Neuronal stem cell (in vitro differentiated cells): ENCODE data around the gene SNX5.

Source experiments
- DNase-seq: peaks from one replicate; pipeline ENCODE4 v3.0.0-alpha.2; 2013; ENCODE audit warnings: low spot score
- H2AFZ ChIP-seq: one replicate; pipeline ENCODE4 v1.6.1; 2013; ENCODE audit warnings: mild to moderate bottlenecking, low read length, inconsistent platforms
- H2AK5ac ChIP-seq: 2 replicates; pipeline ENCODE4 v1.6.1; 2013; ENCODE audit warnings: low read depth, mild to moderate bottlenecking, inconsistent platforms, low read length, moderate library complexity, mixed read lengths
- H2BK120ac ChIP-seq: 2 replicates; pipeline ENCODE4 v1.6.1; 2013; ENCODE audit warnings: low read depth, mild to moderate bottlenecking, inconsistent platforms, low read length, moderate library complexity, mixed read lengths
- H2BK12ac ChIP-seq: one replicate; pipeline ENCODE4 v1.6.1; 2013; ENCODE audit warnings: low read length, inconsistent platforms
- H2BK15ac ChIP-seq: 2 replicates; pipeline ENCODE4 v1.6.1; 2013; ENCODE audit warnings: mild to moderate bottlenecking, low read length, inconsistent platforms, mixed read lengths
- H2BK5ac ChIP-seq: one replicate; pipeline ENCODE4 v1.6.1; 2013; ENCODE audit warnings: inconsistent platforms, mild to moderate bottlenecking, low read length, moderate library complexity
- H3K14ac ChIP-seq: one replicate; pipeline ENCODE4 v1.6.1; 2013; ENCODE audit warnings: low read length, inconsistent platforms
- H3K18ac ChIP-seq: 2 replicates; pipeline ENCODE4 v1.6.1; 2013; ENCODE audit warnings: low read length, inconsistent platforms
- H3K23ac ChIP-seq: 2 replicates; pipeline ENCODE4 v1.6.1; 2013; ENCODE audit warnings: low read depth, mild to moderate bottlenecking, mixed read lengths, low read length, inconsistent platforms; ENCODE audit not compliant: poor library complexity
- H3K27ac ChIP-seq: replicated peaks from 3 replicates; pipeline ENCODE4 v1.5.1; 2013; ENCODE audit warnings: low read length, inconsistent platforms
- H3K27me3 ChIP-seq, 3 experiments: 2 replicates each; pipeline ENCODE4 v1.6.1; 2013; ENCODE audit warnings: low read length in 3 of 3, mild to moderate bottlenecking in 2 of 3, inconsistent platforms in 1 of 3, low read depth in 1 of 3, mixed read lengths in 1 of 3, moderate library complexity in 1 of 3; ENCODE audit not compliant: control insufficient read depth in 3 of 3, insufficient read depth in 3 of 3
- H3K36me3 ChIP-seq, 2 donors: replicated peaks in 1 of 2; 2 replicates each; pipeline ENCODE4 v1.6.1; 2013; ENCODE audit warnings: low read length in 2 of 2; ENCODE audit not compliant: control insufficient read depth in 2 of 2, insufficient read depth in 2 of 2
- H3K4ac ChIP-seq: 2 replicates; pipeline ENCODE4 v1.6.1; 2013; ENCODE audit warnings: inconsistent platforms, mild to moderate bottlenecking, low read length, moderate library complexity
- H3K4me1 ChIP-seq, 2 donors: 1 replicate in 1 of 2; 2 replicates in 1 of 2; pipeline ENCODE4 v1.6.1; 2013; ENCODE audit warnings: low read length in 2 of 2, low read depth in 1 of 2; ENCODE audit not compliant: control insufficient read depth in 2 of 2, insufficient read depth in 1 of 2
- H3K4me2 ChIP-seq: one replicate; pipeline ENCODE4 v1.6.1; 2013; ENCODE audit warnings: mild to moderate bottlenecking, low read length, inconsistent platforms; ENCODE audit not compliant: insufficient read depth, poor library complexity, severe bottlenecking
- H3K4me3 ChIP-seq, 2 donors: 2 replicates each; pipeline ENCODE4 v1.5.1; 2013; ENCODE audit warnings: low read length in 2 of 2, mild to moderate bottlenecking in 2 of 2, inconsistent platforms in 1 of 2, moderate library complexity in 1 of 2
- H3K79me1 ChIP-seq: one replicate; pipeline ENCODE4 v1.6.1; 2013; ENCODE audit warnings: low read depth, mild to moderate bottlenecking, inconsistent platforms, low read length, moderate library complexity
- H3K9ac ChIP-seq: one replicate; pipeline ENCODE4 v1.6.1; 2013; ENCODE audit warnings: mild to moderate bottlenecking, low read depth, low read length, inconsistent platforms; ENCODE audit not compliant: poor library complexity
- H3K9me3 ChIP-seq, 2 donors: replicated peaks in 1 of 2; 2 replicates each; pipeline versions ENCODE3 to v1.6.1; 2013; ENCODE audit warnings: low read length in 2 of 2, mild to moderate bottlenecking in 2 of 2, inconsistent platforms in 1 of 2, low read depth in 1 of 2, mixed read lengths in 1 of 2, moderate library complexity in 1 of 2; ENCODE audit not compliant: control insufficient read depth in 2 of 2, insufficient read depth in 1 of 2
- H4K8ac ChIP-seq: one replicate; pipeline ENCODE4 v1.6.1; 2013; ENCODE audit warnings: low read depth, mild to moderate bottlenecking, inconsistent platforms, low read length, moderate library complexity
- H4K91ac ChIP-seq: one replicate; pipeline ENCODE4 v1.6.1; 2013; ENCODE audit warnings: low read length, low read depth, mild to moderate bottlenecking, inconsistent platforms; ENCODE audit not compliant: poor library complexity
- WGBS, 2 donors: extraction: QIAGEN DNeasy Blood & Tissue Kit; methylation state at CpG; one replicate each; pipeline ENCODE4 v1.1.7; 2013; ENCODE audit warnings: missing lambda C conversion rate in 2 of 2, mixed read lengths in 1 of 2; ENCODE audit not compliant: insufficient read length in 2 of 2, insufficient replicate concordance in 1 of 2; ENCODE audit errors: extremely low coverage in 2 of 2; 5-methylcytosine and 5-hydroxymethylcytosine counted together

SNX5 gene

GRCh38 chr20:17953935-17954334 is 14.7 kb downstream of the SNX5 start:
- Histone ChIP-seq H3K36me3 (peaks cover 40 to 95% of the 10 kb centered on the region in 2 donors), H2BK12ac (no peak overlapping the region), H3K14ac (no peak overlapping the region), H3K9me3 (no peaks in the 10 kb centered on the region), H2BK15ac (no peak overlapping the region), H3K4me1 (no peaks in the 10 kb centered on the region), H3K4me2 (no peak overlapping the region), H3K79me1 (peaks cover 2% of the 10 kb centered on the region), H4K8ac (no peak overlapping the region), H2BK5ac (no peak overlapping the region), H4K91ac (no peak overlapping the region), H2AK5ac (no peak overlapping the region), H3K4me3 (no peak overlapping the region), H3K9ac (no peak overlapping the region), H3K27me3 (no peaks in the 10 kb centered on the region), H3K27ac (no peak overlapping the region), H3K4ac (no peak overlapping the region), H3K23ac (no peak overlapping the region), H3K18ac (no peak overlapping the region), H2AFZ (no peak overlapping the region), H2BK120ac (no peak overlapping the region)
- no peak for DNase-seq
- WGBS, 2 donors = no CpG with 5 or more reads among the region's 5 CpGs

DNA sequence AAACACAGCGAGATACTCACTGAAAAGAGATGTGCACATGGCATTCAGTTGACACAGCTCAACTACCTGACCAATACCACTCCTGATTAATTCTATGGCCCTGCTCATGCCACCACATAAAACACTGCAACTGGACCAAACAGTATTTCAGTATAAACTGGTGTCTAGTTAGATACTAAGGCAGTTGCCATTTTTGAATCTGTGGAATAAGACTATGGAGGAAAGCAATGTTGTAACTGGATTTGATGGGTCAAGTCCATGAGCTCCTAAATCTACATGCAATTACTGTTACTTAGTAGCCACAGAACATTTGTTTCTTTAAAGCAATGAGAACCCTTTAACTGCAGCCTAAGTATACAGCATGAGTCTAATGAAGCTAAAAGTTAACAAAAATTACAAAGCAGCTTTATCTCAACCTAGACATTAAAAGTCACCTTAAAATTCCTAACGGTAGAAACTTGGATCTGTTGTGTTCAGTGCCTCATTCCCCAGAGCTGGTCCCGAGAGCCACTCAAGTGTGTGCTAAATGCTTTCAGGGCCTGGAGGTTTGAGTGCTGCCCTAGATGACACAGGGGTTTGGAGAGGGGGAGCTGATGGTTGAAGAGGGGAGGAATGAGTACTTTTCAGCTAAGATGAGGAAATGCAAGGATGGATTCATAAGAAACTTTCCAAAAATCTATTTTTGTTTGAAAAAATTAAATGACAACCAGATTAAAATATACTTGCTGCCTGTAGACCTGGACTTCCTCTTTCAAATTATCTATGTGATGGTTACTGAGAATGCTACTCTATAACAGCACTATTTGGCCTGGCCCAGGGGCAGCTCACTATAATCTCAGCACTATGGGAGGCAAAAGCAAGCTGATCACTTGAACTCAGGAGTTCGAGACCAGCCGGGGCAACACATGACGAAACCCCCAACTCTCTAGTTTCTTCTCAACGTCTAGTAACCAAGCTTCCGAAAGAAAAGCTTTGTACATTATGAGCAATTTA is 15.6 kb downstream of the SNX5 start:
- no CpG with 5 or more reads among the region's 8 CpGs for WGBS, 2 donors
- H2AK5ac ChIP-seq = no peak overlapping the region
- no peak overlapping the region for H2AFZ ChIP-seq
- no peak overlapping the region for H3K4me3 ChIP-seq
- H3K23ac ChIP-seq = no peak overlapping the region
- H3K18ac ChIP-seq = no peak overlapping the region
- no peak for DNase-seq
- peaks cover 45 to 97% of the 10 kb centered on the region in 2 donors for H3K36me3 ChIP-seq
- peaks cover 2% of the 10 kb centered on the region for H3K79me1 ChIP-seq
- no peak overlapping the region for H2BK120ac ChIP-seq
- no peaks in the 10 kb centered on the region for H3K4me1 ChIP-seq
- no peak overlapping the region for H3K4me2 ChIP-seq
- H2BK5ac ChIP-seq = no peak overlapping the region
- H3K27ac ChIP-seq = no peak overlapping the region
- no peak overlapping the region for H2BK12ac ChIP-seq
- H3K14ac ChIP-seq = no peak overlapping the region
- H3K9me3 ChIP-seq = no peaks in the 10 kb centered on the region
- no peak overlapping the region for H4K8ac ChIP-seq
- H3K9ac ChIP-seq = no peak overlapping the region
- no peaks in the 10 kb centered on the region for H3K27me3 ChIP-seq
- no peak overlapping the region for H4K91ac ChIP-seq
- no peak overlapping the region for H3K4ac ChIP-seq
- no peak overlapping the region for H2BK15ac ChIP-seq

GRCh38 chr20:17951323-17951722 is 17.3 kb downstream of the SNX5 start:
- H3K4me2 ChIP-seq = no peak overlapping the region
- H2AFZ ChIP-seq = no peak overlapping the region
- H3K4me3 ChIP-seq = no peak overlapping the region
- no peaks in the 10 kb centered on the region for H3K4me1 ChIP-seq
- no peak overlapping the region for H3K4ac ChIP-seq
- DNase-seq = no peak
- no peak overlapping the region for H3K18ac ChIP-seq
- H2AK5ac ChIP-seq = no peak overlapping the region
- WGBS, 2 donors = no CpG with 5 or more reads among the region's 2 CpGs
- H2BK12ac ChIP-seq = no peak overlapping the region
- H4K8ac ChIP-seq = no peak overlapping the region
- peaks cover 50 to 99% of the 10 kb centered on the region in 2 donors for H3K36me3 ChIP-seq
- H4K91ac ChIP-seq = no peak overlapping the region
- H3K9ac ChIP-seq = no peak overlapping the region
- no peak overlapping the region for H3K23ac ChIP-seq
- no peak overlapping the region for H2BK5ac ChIP-seq
- no peak overlapping the region for H3K27ac ChIP-seq
- no peak overlapping the region for H2BK15ac ChIP-seq
- H3K27me3 ChIP-seq = no peaks in the 10 kb centered on the region
- no peak overlapping the region for H3K14ac ChIP-seq
- H3K79me1 ChIP-seq = peaks cover 2% of the 10 kb centered on the region
- H2BK120ac ChIP-seq = no peak overlapping the region
- H3K9me3 ChIP-seq = no peaks in the 10 kb centered on the region

DNA sequence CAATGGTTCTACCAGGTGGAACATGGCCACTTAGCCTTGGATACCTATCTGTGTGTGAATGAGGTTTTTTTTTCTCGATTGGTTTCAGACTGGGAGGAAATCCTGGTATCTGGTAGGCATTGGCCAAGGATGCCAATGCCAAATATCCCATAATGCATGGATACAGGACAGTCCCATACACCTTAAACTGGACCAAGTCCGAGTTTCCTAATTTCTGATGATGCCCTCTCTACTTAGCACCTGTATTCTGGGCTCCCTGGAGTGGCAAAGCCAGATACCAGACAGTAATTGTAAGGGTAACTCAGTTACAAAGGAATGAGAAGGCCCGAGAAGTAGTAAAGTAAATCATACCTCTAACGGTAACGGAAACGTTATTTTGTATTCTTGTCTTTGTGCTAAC is 17.9 kb downstream of the SNX5 start:
- Histone ChIP-seq H2AFZ (no peak overlapping the region), H3K18ac (no peak overlapping the region), H3K27ac (no peak overlapping the region), H4K8ac (no peak overlapping the region), H3K27me3 (no peaks in the 10 kb centered on the region), H3K9me3 (peaks cover 0 to 2% of the 10 kb centered on the region in 2 donors), H3K4me1 (no peaks in the 10 kb centered on the region), H2AK5ac (no peak overlapping the region), H3K14ac (no peak overlapping the region), H3K79me1 (peaks cover 2% of the 10 kb centered on the region), H2BK5ac (no peak overlapping the region), H3K23ac (no peak overlapping the region), H2BK120ac (no peak overlapping the region), H3K4me3 (no peak overlapping the region), H3K36me3 (peaks cover 53 to 99% of the 10 kb centered on the region in 2 donors), H3K9ac (no peak overlapping the region), H3K4ac (no peak overlapping the region), H2BK12ac (no peak overlapping the region), H3K4me2 (no peak overlapping the region), H4K91ac (no peak overlapping the region), H2BK15ac (no peak overlapping the region)
- WGBS, 2 donors = no CpG with 5 or more reads among the region's 6 CpGs
- no peak for DNase-seq
